ENCODE results near the gene WDFY4.

WDFY4 gene

GRCh38 chr10:48710647-48711275 lies 26.1 kb downstream of the WDFY4 start:
- no peak for DNase-seq

DNA sequence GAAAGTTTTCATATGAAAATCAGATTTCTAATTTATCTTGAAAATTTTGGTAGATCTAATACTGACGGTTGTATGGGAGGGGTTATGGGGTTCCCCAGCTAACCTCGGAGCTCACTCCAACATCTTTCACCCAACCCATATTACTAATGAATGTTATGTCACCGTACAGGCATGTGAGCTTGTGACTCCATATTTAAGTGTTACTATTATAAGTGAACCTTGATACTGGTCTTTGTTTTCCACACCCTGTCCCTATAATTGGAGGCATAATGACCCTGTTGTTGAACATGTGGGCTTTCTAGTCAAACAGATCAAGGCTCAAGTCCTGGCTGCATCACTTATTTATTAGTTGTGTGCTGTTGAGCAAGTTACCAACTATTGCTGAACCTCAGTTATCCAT lies 27.2 kb downstream of the WDFY4 start:
- no peak for DNase-seq

- DNase-seq: no peak
Observed at GRCh38 chr10:48714088-48714487, 29.4 kb downstream of the WDFY4 start.

DNA sequence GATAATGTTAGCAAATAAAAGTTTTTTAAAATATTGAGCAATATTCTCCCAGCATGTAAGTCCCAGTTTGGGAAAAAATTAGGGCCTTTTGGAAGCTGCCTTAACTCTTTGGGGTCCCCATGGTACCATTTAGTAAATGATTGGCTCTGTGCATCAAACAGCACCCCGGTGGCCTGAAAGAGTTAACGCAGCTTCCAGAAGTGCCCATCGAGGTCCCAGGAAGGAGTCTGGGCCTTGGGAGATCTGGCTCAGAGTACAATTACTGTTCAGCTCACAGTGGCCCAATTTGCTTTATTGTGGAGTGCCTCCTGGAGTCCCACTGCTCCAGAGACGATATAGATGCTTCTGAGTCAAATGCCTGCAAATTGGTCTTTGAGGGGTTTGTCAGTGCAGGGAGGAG lies 31.7 kb downstream of the WDFY4 start:
- no peak for DNase-seq

DNA sequence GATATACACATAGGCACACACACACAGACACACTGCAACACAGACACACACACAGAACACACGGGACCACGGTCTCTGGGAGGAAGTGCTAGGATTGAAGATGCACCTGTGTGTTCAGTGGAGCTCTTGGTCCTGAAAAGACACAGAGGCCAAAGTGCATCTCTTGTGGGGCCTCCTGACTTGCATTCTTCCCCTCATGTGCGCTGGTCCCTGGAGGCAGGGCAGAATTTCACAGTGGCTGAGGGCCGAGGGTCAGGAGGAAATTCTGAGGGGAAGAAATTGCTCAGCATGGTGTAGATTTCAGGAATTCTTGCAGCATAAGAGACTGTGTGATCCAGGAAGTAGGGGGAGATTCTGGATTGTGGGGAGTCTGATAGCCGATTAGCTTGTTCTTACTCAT lies 35.9 kb downstream of the WDFY4 start:
- no peak for DNase-seq

GRCh38 chr10:48722153-48723145 lies 37.8 kb downstream of the WDFY4 start:
- DNase-seq: no peak

- DNase-seq: no peak
Observed at GRCh38 chr10:48724127-48724526, 39.5 kb downstream of the WDFY4 start.

DNA sequence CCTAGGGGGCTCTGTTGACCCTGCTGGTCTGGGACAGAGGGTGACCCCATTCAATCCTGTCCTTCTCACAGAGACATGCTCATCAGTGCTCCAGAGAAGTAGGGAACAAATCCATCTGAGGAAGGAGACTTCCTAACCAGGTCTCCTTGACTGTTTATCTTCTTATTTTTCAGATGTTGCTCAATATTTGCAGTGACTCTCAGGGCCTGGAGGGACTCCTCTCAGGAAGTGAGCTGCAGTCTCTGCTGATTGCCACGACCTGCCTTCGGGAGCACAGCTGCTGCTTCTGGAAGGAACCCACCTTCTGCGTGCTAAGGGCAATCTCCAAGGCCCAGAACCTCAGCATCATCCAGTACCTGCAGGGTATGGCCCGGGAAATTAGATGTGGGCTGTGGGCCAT lies 41.0 kb downstream of the WDFY4 start:
- DNase-seq: no peak

DNA sequence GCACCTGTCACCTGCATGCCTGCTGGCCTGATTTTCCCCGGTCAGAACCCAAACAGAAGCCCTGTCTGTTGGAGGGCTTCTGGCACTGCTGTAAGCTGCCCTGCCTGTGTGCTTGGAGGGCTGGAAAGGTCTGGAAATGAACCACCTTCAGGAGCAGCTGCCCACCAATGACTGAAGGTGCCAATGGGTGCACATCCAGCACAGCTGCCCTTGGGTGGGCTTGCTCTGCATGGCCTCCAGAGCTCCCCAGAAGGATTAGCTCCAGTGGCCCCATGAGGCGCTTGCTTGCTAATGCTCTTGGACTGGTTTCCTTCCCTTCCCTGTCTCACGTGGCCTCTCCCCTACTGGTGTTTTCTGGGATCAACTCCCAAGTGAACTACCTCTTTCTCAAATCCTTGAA lies 43.2 kb downstream of the WDFY4 start:
- DNase-seq: no peak

GRCh38 chr10:48729222-48729621 lies 44.5 kb downstream of the WDFY4 start:
- no peak for DNase-seq

DNA sequence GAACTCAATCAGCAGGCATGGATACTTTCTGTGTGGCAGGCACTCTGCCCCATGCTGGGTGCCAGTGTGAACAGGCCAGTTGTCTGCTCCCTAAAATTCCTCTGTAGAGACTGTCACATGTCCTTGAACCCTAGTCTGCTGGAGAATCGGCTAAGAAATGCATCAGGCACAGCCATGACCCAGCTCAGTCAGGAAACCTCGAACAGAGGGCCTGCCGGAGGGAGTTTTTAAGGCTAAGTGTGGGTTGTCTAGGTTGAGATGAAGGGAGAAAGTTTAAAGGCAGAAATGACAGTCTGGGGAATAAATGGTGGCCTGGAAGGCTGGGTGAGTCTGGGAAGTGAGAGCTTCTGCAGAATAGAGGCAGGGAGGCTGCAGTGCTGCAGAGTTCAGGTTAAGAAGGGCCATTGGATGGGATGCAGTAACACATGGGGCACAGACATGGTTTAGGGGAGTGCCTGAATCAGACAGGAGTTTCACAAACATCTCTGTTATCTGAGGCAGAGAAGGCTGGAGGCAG lies 45.3 kb downstream of the WDFY4 start:
- DNase-seq: no peak

DNA sequence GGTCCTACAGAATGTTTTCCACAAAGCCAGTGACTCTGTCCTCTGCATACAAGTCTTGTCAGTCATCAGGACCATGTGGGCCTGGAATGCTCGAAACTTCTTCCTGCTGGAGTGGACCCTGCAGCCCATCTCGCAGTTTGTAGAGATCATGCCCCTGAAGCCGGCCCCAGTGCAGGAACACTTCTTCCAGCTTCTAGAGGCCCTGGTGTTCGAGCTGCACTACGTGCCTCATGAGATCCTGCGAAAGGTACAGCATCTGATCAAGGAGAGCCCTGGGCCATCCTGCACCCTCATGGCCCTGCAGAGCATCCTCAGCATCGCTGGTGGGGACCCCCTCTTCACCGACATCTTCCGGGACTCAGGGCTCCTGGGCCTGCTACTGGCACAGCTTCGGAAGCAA lies 46.5 kb downstream of the WDFY4 start:
- DNase-seq: no peak

DNA sequence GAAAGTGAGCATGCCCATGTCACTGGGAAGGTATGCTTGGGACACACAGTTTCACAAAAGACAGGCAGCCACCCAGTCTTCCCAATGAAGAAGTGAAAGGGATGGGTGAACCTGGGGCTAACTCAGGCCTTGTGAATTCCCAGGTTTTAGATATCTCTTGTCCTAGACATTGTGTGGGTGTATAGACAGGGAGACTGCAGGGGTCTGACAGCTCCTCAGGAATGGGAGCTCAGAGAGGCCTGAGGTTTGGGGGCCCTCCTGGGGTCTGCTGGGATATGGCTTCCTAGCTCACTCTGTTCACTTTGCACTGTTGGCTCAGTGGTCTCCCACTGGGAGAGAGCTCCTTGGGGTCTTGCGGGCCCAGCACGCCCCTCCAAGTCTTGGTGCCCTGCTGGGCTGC lies 47.0 kb downstream of the WDFY4 start:
- DNase-seq: no peak

DNA sequence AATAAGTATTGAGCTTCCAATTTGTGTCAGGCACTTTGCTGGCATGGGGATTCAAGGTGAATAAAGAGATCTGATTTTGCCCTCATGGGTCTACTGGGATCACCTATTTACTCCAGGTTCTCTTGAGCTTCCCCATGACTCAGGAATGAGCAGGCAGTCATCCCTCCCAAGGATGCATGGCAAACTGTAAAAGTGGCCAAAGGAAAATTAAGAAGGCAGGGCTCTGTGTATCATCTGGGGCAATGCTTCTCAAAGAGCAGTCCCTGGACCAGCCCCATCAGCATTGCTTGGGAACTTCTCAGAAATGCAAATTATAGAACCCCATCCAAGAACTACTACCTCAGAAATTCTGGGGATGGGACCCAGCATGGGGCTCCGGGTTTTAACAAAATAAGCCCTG lies 48.7 kb downstream of the WDFY4 start:
- no peak for DNase-seq

DNA sequence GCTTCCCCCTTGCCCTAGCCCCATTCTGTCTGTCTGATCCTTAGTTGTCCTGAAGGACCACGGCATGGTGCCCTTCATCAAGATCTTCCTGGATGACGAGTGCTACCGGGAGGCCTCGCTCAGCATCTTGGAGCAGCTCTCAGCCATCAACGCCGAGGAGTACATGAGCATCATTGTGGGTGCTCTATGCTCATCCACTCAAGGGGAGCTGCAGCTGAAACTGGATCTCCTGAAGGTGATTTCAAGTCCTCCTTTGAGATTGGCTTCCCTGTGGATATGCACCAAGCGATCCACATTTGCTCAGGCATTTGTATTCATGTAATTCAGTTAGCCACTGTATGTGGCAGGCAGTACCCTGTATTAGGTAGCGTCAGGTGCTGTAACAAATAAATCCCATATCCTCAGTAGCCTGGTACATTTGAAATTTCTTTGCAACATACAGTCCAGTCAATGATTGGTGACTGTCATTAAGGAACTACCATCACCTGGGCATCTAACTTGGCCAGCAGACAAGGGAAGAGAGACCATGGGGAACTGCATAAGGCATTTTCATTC lies 51.2 kb downstream of the WDFY4 start:
- DNase-seq: no peak

GRCh38 chr10:48736596-48736995 lies 51.9 kb downstream of the WDFY4 start:
- no peak for DNase-seq

DNA sequence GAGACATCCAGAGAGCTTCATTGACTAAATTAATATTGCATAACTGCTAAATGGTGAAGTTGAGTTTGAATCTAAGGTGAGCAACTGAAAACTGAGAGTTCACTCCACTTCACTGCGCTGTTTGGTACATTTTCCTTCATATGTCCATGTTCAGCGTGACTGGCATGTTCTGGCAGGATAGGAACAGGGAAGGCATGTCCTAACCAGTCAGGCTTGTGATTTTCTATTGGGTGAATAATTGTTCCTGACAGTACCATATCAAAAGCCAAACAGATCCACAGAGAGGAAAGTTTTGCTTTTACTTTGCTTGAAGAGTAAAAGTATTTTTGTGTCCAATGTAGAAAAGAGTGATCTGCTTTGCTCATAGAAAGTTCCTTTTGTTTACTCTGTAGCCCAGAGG lies 53.2 kb downstream of the WDFY4 start:
- no peak for DNase-seq

- no peak for DNase-seq
Observed at GRCh38 chr10:48739170-48739569, 54.5 kb downstream of the WDFY4 start.

- no peak for DNase-seq
Observed at GRCh38 chr10:48740015-48740707, 55.5 kb downstream of the WDFY4 start.

- no peak for DNase-seq
Observed at GRCh38 chr10:48740988-48741387, 56.3 kb downstream of the WDFY4 start.

DNA sequence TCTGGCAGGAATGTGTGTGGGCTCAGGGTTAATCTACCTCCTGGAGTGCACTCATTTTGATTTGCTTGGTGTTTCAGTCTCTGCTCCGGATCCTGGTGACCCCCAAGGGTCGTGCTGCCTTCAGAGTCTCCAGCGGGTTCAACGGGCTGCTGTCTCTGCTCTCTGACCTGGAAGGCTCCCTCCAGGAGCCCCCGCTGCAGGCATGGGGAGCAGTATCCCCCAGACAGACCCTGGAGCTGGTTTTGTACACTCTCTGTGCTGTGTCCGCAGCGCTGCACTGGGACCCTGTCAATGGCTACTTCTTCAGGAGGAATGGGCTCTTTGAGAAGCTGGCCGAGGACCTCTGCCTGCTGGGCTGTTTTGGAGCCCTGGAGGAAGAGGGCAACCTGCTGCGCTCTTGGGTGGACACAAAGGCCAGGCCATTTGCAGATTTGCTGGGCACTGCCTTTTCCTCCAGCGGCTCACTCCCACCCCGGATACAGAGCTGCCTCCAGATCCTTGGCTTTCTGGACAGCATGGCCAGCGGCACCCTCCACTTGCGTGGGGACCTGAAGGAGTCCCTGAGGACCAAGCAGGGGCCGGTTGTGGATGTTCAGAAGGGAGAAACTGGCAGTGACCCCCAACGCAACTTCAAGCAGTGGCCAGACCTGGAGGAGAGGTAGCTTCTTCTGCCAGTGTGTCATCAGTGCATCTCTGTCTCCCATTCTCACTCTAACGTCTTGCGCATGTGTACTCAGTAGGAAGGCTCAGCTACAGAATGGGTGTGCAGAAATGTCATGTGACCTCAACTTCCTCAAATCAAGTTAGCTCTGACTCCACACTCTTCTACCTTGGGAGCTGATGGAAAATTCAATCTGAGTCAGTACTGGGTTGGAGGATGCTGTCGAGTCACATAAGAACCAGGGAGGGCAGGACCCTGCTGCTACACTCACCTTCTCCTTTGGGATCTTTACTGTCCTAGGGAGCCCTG lies 58.5 kb downstream of the WDFY4 start:
- DNase-seq: no peak

DNA sequence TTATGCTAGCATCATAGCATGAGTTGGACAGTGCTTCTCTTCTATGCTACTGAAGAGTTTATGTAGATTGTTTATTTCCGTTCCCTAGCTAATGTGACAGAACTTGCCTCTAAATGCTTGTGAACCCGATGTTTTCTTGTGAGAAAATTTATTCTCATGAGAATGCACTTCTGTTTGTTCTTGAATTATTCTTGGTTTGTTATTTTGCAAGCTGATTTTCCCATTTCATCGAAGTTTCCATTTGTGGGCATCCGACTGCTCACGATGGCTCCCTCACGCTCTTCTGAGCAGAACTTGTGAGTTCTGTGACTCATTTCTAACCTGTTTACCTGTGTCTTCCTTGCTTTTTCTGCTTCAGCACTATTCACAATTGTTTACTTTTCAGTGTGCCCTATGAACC lies 59.9 kb downstream of the WDFY4 start:
- no peak for DNase-seq

Data from NCI-H1694 (cell line).